HCT116 (cell line): Measurements from ENCODE around the gene DHRS2. TPM values are rescaled to one million over a fixed set of nuclear protein-coding genes. Genes with fewer than 3 reads are reported as not detected.

Experiments
- ATAC-seq: fragments of 200-7000 bp; cut with Tn5 transposase; 2 replicates; pipeline ENCODE4 v1.9.1; 2020; ENCODE audit warnings: mild to moderate bottlenecking, moderate library complexity
- BruUV-seq: library from RNA; stranded (reverse); fragments of 400-500 nt; replicated peaks from 2 replicates; lab custom pipeline; 2021; lab: Mats Ljungman, UMichigan
- CTCF ChIA-PET: fragments of 300-600 bp; sonication (Branson Sonifier 250); formaldehyde crosslinking; loops from one replicate; lab custom pipeline; 2021; ENCODE audit warnings: antibody characterized with exemption; lab: Charles Lee
- POLR2A ChIA-PET: fragments of 300-600, 350-600 bp; sonication (Branson Sonifier 250); formaldehyde crosslinking; loops from one replicate; lab custom pipeline; 2021; ENCODE audit warnings: antibody characterized with exemption; lab: Charles Lee
- RAD21 ChIA-PET, 2 experiments: fragments of 300-600 bp; sonication (Branson Sonifier 250); formaldehyde crosslinking; loops; one replicate each; lab custom pipeline; 2023; ENCODE audit warnings: low total read pairs in 2 of 2; ENCODE audit not compliant: uncharacterized antibody in 2 of 2, unreplicated experiment in 2 of 2, low non-redundant PET in 1 of 2; lab: Charles Lee
- DNase-seq: peaks from one replicate; pipeline ENCODE4 v3.0.0-alpha.2; 2010; ENCODE audit warnings: low read depth, low spot score
- H2AFZ ChIP-seq: fragments of 200-600 bp; shearing (Covaris generic), sonication (generic); 2 replicates; pipeline ENCODE4 v1.6.1; 2017; ENCODE audit warnings: low read depth, mixed run types, mixed read lengths, antibody characterized with exemption, low read length; ENCODE audit not compliant: poor library complexity, severe bottlenecking
- H3K27ac ChIP-seq: 2 replicates; pipeline ENCODE4 v1.5.1; 2012; ENCODE audit warnings: low read depth, low read length
- H3K27me3 ChIP-seq: fragments of 200-600 bp; sonication (generic); 2 replicates; pipeline ENCODE4 v1.6.1; 2016; ENCODE audit warnings: mixed run types, low read length, mixed read lengths; ENCODE audit not compliant: insufficient read depth
- H3K36me3 ChIP-seq, 2 experiments: fragments of 200-500 bp in 1 of 2; fragments of 200-600 bp in 1 of 2; sonication (Bioruptor generic) in 1 of 2; sonication (generic) in 1 of 2; 2 replicates each; pipeline versions ENCODE4 v1.5.1 to v1.6.1; 2014 to 2016; ENCODE audit warnings: low read length in 2 of 2, inconsistent platforms in 1 of 2, mixed read lengths in 1 of 2, mixed run types in 1 of 2; ENCODE audit not compliant: insufficient read depth in 2 of 2, control insufficient read depth in 1 of 2
- H3K4me1 ChIP-seq, 2 experiments: fragments of 200-600 bp in 1 of 2; sonication (generic) in 1 of 2; 2 replicates each; pipeline versions ENCODE4 v1.5.1 to v1.6.1; 2012 to 2017; ENCODE audit warnings: low read length in 2 of 2, inconsistent platforms in 1 of 2, mild to moderate bottlenecking in 1 of 2, mixed read lengths in 1 of 2, mixed run types in 1 of 2, moderate library complexity in 1 of 2; ENCODE audit not compliant: insufficient read depth in 2 of 2, control insufficient read depth in 1 of 2
- H3K4me2 ChIP-seq: fragments of 200-600 bp; sonication (generic); 2 replicates; pipeline ENCODE4 v1.6.1; 2017; ENCODE audit warnings: mixed run types, low read length, mixed read lengths
- H3K4me3 ChIP-seq, 2 experiments: fragments of 200-600 bp in 1 of 2; sonication (generic) in 1 of 2; replicated peaks in 1 of 2; 2 replicates each; pipeline ENCODE4 v1.5.1; 2011 to 2016; ENCODE audit warnings: low read length in 2 of 2, control low read depth in 1 of 2, low read depth in 1 of 2, mild to moderate bottlenecking in 1 of 2, mixed read lengths in 1 of 2, mixed run types in 1 of 2
- H3K79me2 ChIP-seq: fragments of 200-600 bp; sonication (generic); 2 replicates; pipeline ENCODE4 v1.6.1; 2017; ENCODE audit warnings: mild to moderate bottlenecking, mixed run types, low read length, moderate library complexity, mixed read lengths; ENCODE audit not compliant: insufficient read depth
- H3K9ac ChIP-seq: fragments of 200-600 bp; sonication (generic); 2 replicates; pipeline ENCODE4 v1.6.1; 2016; ENCODE audit warnings: low read length, mixed read lengths
- H3K9me2 ChIP-seq: fragments of 200-600 bp; sonication (generic), shearing (Covaris generic); 2 replicates; pipeline ENCODE4 v1.6.1; 2017; ENCODE audit warnings: mixed run types, mild to moderate bottlenecking, moderate library complexity; ENCODE audit not compliant: insufficient read depth
- H3K9me3 ChIP-seq, 2 experiments: fragments of 200-500 bp in 1 of 2; fragments of 200-600 bp in 1 of 2; sonication (Bioruptor generic) in 1 of 2; sonication (generic) in 1 of 2; 2 replicates each; pipeline ENCODE4 v1.6.1; 2014 to 2017; ENCODE audit warnings: low read length in 2 of 2, mixed read lengths in 2 of 2, inconsistent platforms in 1 of 2, low read depth in 1 of 2, mild to moderate bottlenecking in 1 of 2, mixed run types in 1 of 2, moderate library complexity in 1 of 2; ENCODE audit not compliant: control insufficient read depth in 1 of 2, insufficient read depth in 1 of 2
- H4K20me1 ChIP-seq: fragments of 200-600 bp; sonication (generic), shearing (Covaris generic); 2 replicates; pipeline ENCODE4 v1.6.1; 2017; ENCODE audit warnings: mixed run types, mild to moderate bottlenecking, moderate library complexity; ENCODE audit not compliant: insufficient read depth
- CBX3 ChIP-seq: IDR thresholded peaks from 2 replicates; pipeline ENCODE4 v1.6.1; 2012; ENCODE audit warnings: low read depth
- CEBPB ChIP-seq: IDR thresholded peaks from 2 replicates; pipeline ENCODE4 v1.6.1; 2012; ENCODE audit warnings: low read depth
- EGR1 ChIP-seq: IDR thresholded peaks from 2 replicates; pipeline ENCODE4 v1.6.1; 2012; ENCODE audit warnings: low read depth
- ELF1 ChIP-seq: IDR thresholded peaks from 2 replicates; pipeline ENCODE4 v1.6.1; 2012; ENCODE audit warnings: low read depth, borderline replicate concordance
- EZH2 ChIP-seq: fragments of 200-600 bp; sonication (generic); IDR thresholded peaks from 2 replicates; pipeline ENCODE4 v1.6.1; 2017; ENCODE audit warnings: antibody characterized with exemption, mixed run types
- EZH2phosphoT487 ChIP-seq: fragments of 200-600 bp; IDR thresholded peaks from 2 replicates; pipeline ENCODE4 v1.6.1; 2018; ENCODE audit warnings: antibody characterized with exemption, borderline replicate concordance
- JUND ChIP-seq: IDR thresholded peaks from 2 replicates; pipeline ENCODE4 v1.6.1; 2012
- POLR2A ChIP-seq: IDR thresholded peaks from 2 replicates; pipeline ENCODE4 v1.7.0; 2011; ENCODE audit warnings: borderline replicate concordance; ENCODE audit not compliant: insufficient read depth, insufficient read length; ENCODE audit errors: extremely low read depth
- POLR2AphosphoS5 ChIP-seq: IDR thresholded peaks from 2 replicates; pipeline ENCODE4 v1.6.1; 2011; ENCODE audit warnings: mild to moderate bottlenecking, low read depth, low read length, moderate library complexity
- RAD21 ChIP-seq: IDR thresholded peaks from 2 replicates; pipeline ENCODE4 v1.6.1; 2012; ENCODE audit warnings: low read depth, mild to moderate bottlenecking
- SIN3A ChIP-seq: IDR thresholded peaks from 2 replicates; pipeline ENCODE4 v1.6.1; 2012; ENCODE audit warnings: low read depth
- SP1 ChIP-seq: IDR thresholded peaks from 2 replicates; pipeline ENCODE4 v1.6.1; 2012; ENCODE audit warnings: low read depth
- SRF ChIP-seq: IDR thresholded peaks from 2 replicates; pipeline ENCODE4 v1.6.1; 2012; ENCODE audit warnings: low read depth
- TCF7L2 ChIP-seq: IDR thresholded peaks from 2 replicates; pipeline ENCODE4 v1.7.0; 2011; ENCODE audit warnings: borderline replicate concordance, inconsistent platforms; ENCODE audit not compliant: insufficient read depth, insufficient read length; ENCODE audit errors: extremely low read depth
- YY1 ChIP-seq: IDR thresholded peaks from 2 replicates; pipeline ENCODE4 v1.6.1; 2011; ENCODE audit warnings: low read length, low read depth, moderate library complexity, mild to moderate bottlenecking; ENCODE audit not compliant: insufficient replicate concordance; ENCODE audit errors: extremely low read depth
- ZFX ChIP-seq: fragments of 450-650 bp; IDR thresholded peaks from 2 replicates; pipeline ENCODE4 v1.6.1; 2017
- ZNF274 ChIP-seq: fragments of 200-500 bp; sonication (Bioruptor generic); IDR thresholded peaks from 2 replicates; pipeline ENCODE4 v1.6.1; 2014; ENCODE audit warnings: mild to moderate bottlenecking, low read depth, low read length, inconsistent platforms
- intact Hi-C: fragments of 100-400 bp; cut with micrococcal nuclease; formaldehyde crosslinking; loops from 2 replicates; pipeline ENCODE4 v1.10.0; 2022
- total RNA-seq: library from RNA; stranded (reverse); gene quantifications from one replicate; pipeline ENCODE4 v1.2.1, GENCODE V29; 2021; ENCODE audit not compliant: unreplicated experiment
- TF ChIP-seq, protein P1 (sequence below), 3 experiments: fragments of 200-600 bp in 1 of 3; sonication (generic) in 1 of 3; IDR thresholded peaks in 2 of 3; conservative IDR thresholded peaks in 1 of 3; 2 replicates each; pipeline ENCODE4 v1.5.1; 2012 to 2017; ENCODE audit warnings: low read depth in 2 of 3, low read length in 2 of 3, antibody characterized with exemption in 1 of 3, borderline replicate concordance in 1 of 3, control low read depth in 1 of 3, mild to moderate bottlenecking in 1 of 3, mixed read lengths in 1 of 3, mixed run types in 1 of 3, moderate library complexity in 1 of 3; ENCODE audit not compliant: insufficient read depth in 1 of 3
- TF ChIP-seq, protein P2 (sequence below): IDR thresholded peaks from 2 replicates; pipeline ENCODE4 v1.6.1; 2012; ENCODE audit warnings: low read depth
- TF ChIP-seq, protein P3 (sequence below): IDR thresholded peaks from 2 replicates; pipeline ENCODE4 v1.6.1; 2011; ENCODE audit warnings: mild to moderate bottlenecking, low read length, moderate library complexity; ENCODE audit not compliant: insufficient replicate concordance; ENCODE audit errors: extremely low read depth

DHRS2 gene
- total RNA-seq, 1 experiment from 2014 or later: 10.0 TPM

DNA sequence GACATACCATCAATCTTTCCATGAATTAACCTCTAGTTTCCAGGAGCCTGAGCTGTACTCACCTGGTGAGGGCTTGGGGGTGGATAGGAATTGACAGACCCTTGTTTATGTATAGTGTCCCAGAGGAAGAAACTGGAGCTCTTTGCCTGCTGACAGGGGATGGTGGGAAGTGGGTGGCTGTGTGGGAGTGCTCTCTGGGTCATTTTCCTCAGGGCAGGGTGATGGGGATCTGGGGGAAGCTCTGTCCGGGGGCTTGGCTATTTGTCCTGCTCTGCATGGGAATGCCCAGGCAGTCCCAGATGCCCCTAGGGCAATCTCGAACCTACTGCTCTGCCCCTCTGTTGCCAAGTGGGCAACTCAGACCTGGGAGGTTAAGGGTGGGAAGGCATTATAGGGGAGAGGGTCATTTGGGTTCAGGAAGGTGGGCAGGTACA is 21.8 kb upstream of the DHRS2 start:
- TF ChIP-seq YY1 (no peak), EGR1 (no peak), SP1 (no peak), TCF7L2 (no peak), SIN3A (no peak), ZFX (no peak), EZH2 (no peak), CBX3 (no peak), CEBPB (no peak), POLR2A (no peak), EZH2phosphoT487 (no peak), SRF (no peak), POLR2AphosphoS5 (no peak), JUND (no peak), ZNF274 (no peak), ELF1 (no peak), RAD21 (no peak)
- TF ChIP-seq, protein P1, sequence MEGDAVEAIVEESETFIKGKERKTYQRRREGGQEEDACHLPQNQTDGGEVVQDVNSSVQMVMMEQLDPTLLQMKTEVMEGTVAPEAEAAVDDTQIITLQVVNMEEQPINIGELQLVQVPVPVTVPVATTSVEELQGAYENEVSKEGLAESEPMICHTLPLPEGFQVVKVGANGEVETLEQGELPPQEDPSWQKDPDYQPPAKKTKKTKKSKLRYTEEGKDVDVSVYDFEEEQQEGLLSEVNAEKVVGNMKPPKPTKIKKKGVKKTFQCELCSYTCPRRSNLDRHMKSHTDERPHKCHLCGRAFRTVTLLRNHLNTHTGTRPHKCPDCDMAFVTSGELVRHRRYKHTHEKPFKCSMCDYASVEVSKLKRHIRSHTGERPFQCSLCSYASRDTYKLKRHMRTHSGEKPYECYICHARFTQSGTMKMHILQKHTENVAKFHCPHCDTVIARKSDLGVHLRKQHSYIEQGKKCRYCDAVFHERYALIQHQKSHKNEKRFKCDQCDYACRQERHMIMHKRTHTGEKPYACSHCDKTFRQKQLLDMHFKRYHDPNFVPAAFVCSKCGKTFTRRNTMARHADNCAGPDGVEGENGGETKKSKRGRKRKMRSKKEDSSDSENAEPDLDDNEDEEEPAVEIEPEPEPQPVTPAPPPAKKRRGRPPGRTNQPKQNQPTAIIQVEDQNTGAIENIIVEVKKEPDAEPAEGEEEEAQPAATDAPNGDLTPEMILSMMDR (IDR thresholded peaks at IDR 0.05 in 2 of 3, conservative IDR thresholded peaks at IDR 0.05 in 1 of 3; ENCODE audit: borderline replicate concordance in 1 of 3, insufficient read depth in 1 of 3, low read depth in 2 of 3, low read length in 2 of 3): no peak
- TF ChIP-seq, protein P2, sequence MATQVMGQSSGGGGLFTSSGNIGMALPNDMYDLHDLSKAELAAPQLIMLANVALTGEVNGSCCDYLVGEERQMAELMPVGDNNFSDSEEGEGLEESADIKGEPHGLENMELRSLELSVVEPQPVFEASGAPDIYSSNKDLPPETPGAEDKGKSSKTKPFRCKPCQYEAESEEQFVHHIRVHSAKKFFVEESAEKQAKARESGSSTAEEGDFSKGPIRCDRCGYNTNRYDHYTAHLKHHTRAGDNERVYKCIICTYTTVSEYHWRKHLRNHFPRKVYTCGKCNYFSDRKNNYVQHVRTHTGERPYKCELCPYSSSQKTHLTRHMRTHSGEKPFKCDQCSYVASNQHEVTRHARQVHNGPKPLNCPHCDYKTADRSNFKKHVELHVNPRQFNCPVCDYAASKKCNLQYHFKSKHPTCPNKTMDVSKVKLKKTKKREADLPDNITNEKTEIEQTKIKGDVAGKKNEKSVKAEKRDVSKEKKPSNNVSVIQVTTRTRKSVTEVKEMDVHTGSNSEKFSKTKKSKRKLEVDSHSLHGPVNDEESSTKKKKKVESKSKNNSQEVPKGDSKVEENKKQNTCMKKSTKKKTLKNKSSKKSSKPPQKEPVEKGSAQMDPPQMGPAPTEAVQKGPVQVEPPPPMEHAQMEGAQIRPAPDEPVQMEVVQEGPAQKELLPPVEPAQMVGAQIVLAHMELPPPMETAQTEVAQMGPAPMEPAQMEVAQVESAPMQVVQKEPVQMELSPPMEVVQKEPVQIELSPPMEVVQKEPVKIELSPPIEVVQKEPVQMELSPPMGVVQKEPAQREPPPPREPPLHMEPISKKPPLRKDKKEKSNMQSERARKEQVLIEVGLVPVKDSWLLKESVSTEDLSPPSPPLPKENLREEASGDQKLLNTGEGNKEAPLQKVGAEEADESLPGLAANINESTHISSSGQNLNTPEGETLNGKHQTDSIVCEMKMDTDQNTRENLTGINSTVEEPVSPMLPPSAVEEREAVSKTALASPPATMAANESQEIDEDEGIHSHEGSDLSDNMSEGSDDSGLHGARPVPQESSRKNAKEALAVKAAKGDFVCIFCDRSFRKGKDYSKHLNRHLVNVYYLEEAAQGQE: no peak
- TF ChIP-seq, protein P3, sequence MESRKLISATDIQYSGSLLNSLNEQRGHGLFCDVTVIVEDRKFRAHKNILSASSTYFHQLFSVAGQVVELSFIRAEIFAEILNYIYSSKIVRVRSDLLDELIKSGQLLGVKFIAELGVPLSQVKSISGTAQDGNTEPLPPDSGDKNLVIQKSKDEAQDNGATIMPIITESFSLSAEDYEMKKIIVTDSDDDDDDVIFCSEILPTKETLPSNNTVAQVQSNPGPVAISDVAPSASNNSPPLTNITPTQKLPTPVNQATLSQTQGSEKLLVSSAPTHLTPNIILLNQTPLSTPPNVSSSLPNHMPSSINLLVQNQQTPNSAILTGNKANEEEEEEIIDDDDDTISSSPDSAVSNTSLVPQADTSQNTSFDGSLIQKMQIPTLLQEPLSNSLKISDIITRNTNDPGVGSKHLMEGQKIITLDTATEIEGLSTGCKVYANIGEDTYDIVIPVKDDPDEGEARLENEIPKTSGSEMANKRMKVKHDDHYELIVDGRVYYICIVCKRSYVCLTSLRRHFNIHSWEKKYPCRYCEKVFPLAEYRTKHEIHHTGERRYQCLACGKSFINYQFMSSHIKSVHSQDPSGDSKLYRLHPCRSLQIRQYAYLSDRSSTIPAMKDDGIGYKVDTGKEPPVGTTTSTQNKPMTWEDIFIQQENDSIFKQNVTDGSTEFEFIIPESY: no peak
- ChIA-PET RAD21 (no interaction called here), POLR2A (no interaction called here), CTCF (interaction anchor here (2.0 kb wide), 1 partner anchor 17 kb away, joined by 9 read pairs; no protein-coding TSS in a partner anchor)
- no peak overlapping the region for H3K4me3 ChIP-seq
- no peak overlapping the region for H3K27ac ChIP-seq
- no TSS peak for BruUV-seq
- no peaks in the 10 kb centered on the region for H3K36me3 ChIP-seq
- H3K9ac ChIP-seq: no peak overlapping the region
- ATAC-seq (no peak), DNase-seq (no peak)
- no peaks in the 10 kb centered on the region for H3K4me1 ChIP-seq
- no peaks in the 10 kb centered on the region for H3K79me2 ChIP-seq
- H3K9me2 ChIP-seq: no peaks in the 10 kb centered on the region
- intact Hi-C loops: no loop called here
- no peak overlapping the region for H3K4me2 ChIP-seq
- H3K9me3 ChIP-seq: no peaks in the 10 kb centered on the region
- H4K20me1 ChIP-seq: no peaks in the 10 kb centered on the region
- no peak overlapping the region for H2AFZ ChIP-seq
- H3K27me3 ChIP-seq: no peaks in the 10 kb centered on the region
